Measurements from ENCODE around the gene LARGE1. TPM values are rescaled to one million over a fixed set of nuclear protein-coding genes. Genes with fewer than 3 reads are reported as not detected.

Gene LARGE1
- total and polyA plus RNA-seq, 2 donors (not counting 1 experiment from before 2014, with no cell fraction given): 14.1 to 19.2 TPM

GRCh38 chr22:33650244-33650643 lies 270.0 kb downstream of the LARGE1 start:
- Histone ChIP-seq H3K4me2 (ENCODE audit: extremely low read depth, insufficient read depth, low read length) (no peak overlapping the region), H2AFZ (ENCODE audit: low read length) (no peak overlapping the region), H3K9ac (ENCODE audit: insufficient read depth, low read length) (no peak overlapping the region), H3K27ac (ENCODE audit: insufficient read depth, low read length) (no peak overlapping the region), H3K9me3 (ENCODE audit: control insufficient read depth, insufficient read depth, low read depth, low read length) (no peaks in the 10 kb centered on the region), H3K36me3 (ENCODE audit: control insufficient read depth, insufficient read depth, low read length) (no peaks in the 10 kb centered on the region), H4K20me1 (ENCODE audit: control insufficient read depth, extremely low read depth, insufficient read depth, low read length) (no peaks in the 10 kb centered on the region), H3K4me3 (replicated peaks in 1 of 4; ENCODE audit: control extremely low read depth in 1 of 4, insufficient read depth in 1 of 4, low read depth in 3 of 4, low read length in 4 of 4) (no peak overlapping the region), H3K4me1 (ENCODE audit: control insufficient read depth, extremely low read depth, insufficient read depth, low read length) (no peaks in the 10 kb centered on the region), H3K79me2 (ENCODE audit: control insufficient read depth, insufficient read depth, low read length) (no peaks in the 10 kb centered on the region), H3K27me3 (ENCODE audit: control insufficient read depth, insufficient read depth, low read length) (no peaks in the 10 kb centered on the region)
- no peak for DNase-seq (ENCODE audit: low read depth in 2 of 2)
- TF ChIP-seq CTCF (conservative IDR thresholded peaks at IDR 0.05 in 1 of 2, IDR thresholded peaks at IDR 0.05 in 1 of 2; ENCODE audit: low read depth in 1 of 2, low read length in 2 of 2) (no peak), EZH2 (IDR thresholded peaks at IDR 0.05; ENCODE audit: low read length, missing control alignments) (no peak)

- TF ChIP-seq EZH2 (IDR thresholded peaks at IDR 0.05; ENCODE audit: low read length, missing control alignments): no peak
- TF ChIP-seq CTCF (conservative IDR thresholded peaks at IDR 0.05 in 1 of 2, IDR thresholded peaks at IDR 0.05 in 1 of 2; ENCODE audit: low read depth in 1 of 2, low read length in 2 of 2): no peak
- H3K4me1 ChIP-seq (ENCODE audit: control insufficient read depth, extremely low read depth, insufficient read depth, low read length): no peaks in the 10 kb centered on the region
- DNase-seq (ENCODE audit: low read depth in 2 of 2): no peak
These were observed 271.8 kb downstream of the LARGE1 start for GRCh38 chr22:33648478-33648877.

GRCh38 chr22:33640900-33641299 lies 279.4 kb downstream of the LARGE1 start:
- H3K27me3 ChIP-seq (ENCODE audit: control insufficient read depth, insufficient read depth, low read length): no peaks in the 10 kb centered on the region
- no peaks in the 10 kb centered on the region for H4K20me1 ChIP-seq (ENCODE audit: control insufficient read depth, extremely low read depth, insufficient read depth, low read length)
- no peak overlapping the region for H3K4me2 ChIP-seq (ENCODE audit: extremely low read depth, insufficient read depth, low read length)
- H2AFZ ChIP-seq (ENCODE audit: low read length): no peak overlapping the region
- no peak for DNase-seq (ENCODE audit: low read depth in 2 of 2)
- H3K9me3 ChIP-seq (ENCODE audit: control insufficient read depth, insufficient read depth, low read depth, low read length): no peaks in the 10 kb centered on the region
- no peaks in the 10 kb centered on the region for H3K79me2 ChIP-seq (ENCODE audit: control insufficient read depth, insufficient read depth, low read length)
- TF ChIP-seq CTCF (conservative IDR thresholded peaks at IDR 0.05 in 1 of 2, IDR thresholded peaks at IDR 0.05 in 1 of 2; ENCODE audit: low read depth in 1 of 2, low read length in 2 of 2) (no peak), EZH2 (IDR thresholded peaks at IDR 0.05; ENCODE audit: low read length, missing control alignments) (no peak)
- no peak overlapping the region for H3K27ac ChIP-seq (ENCODE audit: insufficient read depth, low read length)
- no peaks in the 10 kb centered on the region for H3K36me3 ChIP-seq (ENCODE audit: control insufficient read depth, insufficient read depth, low read length)
- H3K9ac ChIP-seq (ENCODE audit: insufficient read depth, low read length): no peak overlapping the region
- H3K4me1 ChIP-seq (ENCODE audit: control insufficient read depth, extremely low read depth, insufficient read depth, low read length): no peaks in the 10 kb centered on the region
- H3K4me3 ChIP-seq (replicated peaks in 1 of 4; ENCODE audit: control extremely low read depth in 1 of 4, insufficient read depth in 1 of 4, low read depth in 3 of 4, low read length in 4 of 4): no peak overlapping the region

More at GRCh38 chr22:33648478-33648877, 271.8 kb downstream of the LARGE1 start:
- Histone ChIP-seq H3K4me3 (replicated peaks in 1 of 4; ENCODE audit: control extremely low read depth in 1 of 4, insufficient read depth in 1 of 4, low read depth in 3 of 4, low read length in 4 of 4) (no peak overlapping the region), H3K36me3 (ENCODE audit: control insufficient read depth, insufficient read depth, low read length) (no peaks in the 10 kb centered on the region), H3K27ac (ENCODE audit: insufficient read depth, low read length) (no peak overlapping the region), H3K27me3 (ENCODE audit: control insufficient read depth, insufficient read depth, low read length) (no peaks in the 10 kb centered on the region), H3K79me2 (ENCODE audit: control insufficient read depth, insufficient read depth, low read length) (no peaks in the 10 kb centered on the region), H3K4me2 (ENCODE audit: extremely low read depth, insufficient read depth, low read length) (no peak overlapping the region), H3K9ac (ENCODE audit: insufficient read depth, low read length) (no peak overlapping the region), H2AFZ (ENCODE audit: low read length) (no peak overlapping the region), H4K20me1 (ENCODE audit: control insufficient read depth, extremely low read depth, insufficient read depth, low read length) (no peaks in the 10 kb centered on the region), H3K9me3 (ENCODE audit: control insufficient read depth, insufficient read depth, low read depth, low read length) (no peaks in the 10 kb centered on the region)

All from fibroblast of lung (primary cell).